Measurements from ENCODE around the gene LIG3. TPM values are rescaled to one million over a fixed set of nuclear protein-coding genes. Genes with fewer than 3 reads are reported as not detected.
"Not testable (repeated sequence)": the region's sequence is repeated elsewhere in the genome, so short reads cannot be mapped to it uniquely, and the experiment has no call there.

Gene LIG3
- total and polyA plus RNA-seq, 9 donors: 21.6 to 26.6 (median 22.9) TPM

DNA sequence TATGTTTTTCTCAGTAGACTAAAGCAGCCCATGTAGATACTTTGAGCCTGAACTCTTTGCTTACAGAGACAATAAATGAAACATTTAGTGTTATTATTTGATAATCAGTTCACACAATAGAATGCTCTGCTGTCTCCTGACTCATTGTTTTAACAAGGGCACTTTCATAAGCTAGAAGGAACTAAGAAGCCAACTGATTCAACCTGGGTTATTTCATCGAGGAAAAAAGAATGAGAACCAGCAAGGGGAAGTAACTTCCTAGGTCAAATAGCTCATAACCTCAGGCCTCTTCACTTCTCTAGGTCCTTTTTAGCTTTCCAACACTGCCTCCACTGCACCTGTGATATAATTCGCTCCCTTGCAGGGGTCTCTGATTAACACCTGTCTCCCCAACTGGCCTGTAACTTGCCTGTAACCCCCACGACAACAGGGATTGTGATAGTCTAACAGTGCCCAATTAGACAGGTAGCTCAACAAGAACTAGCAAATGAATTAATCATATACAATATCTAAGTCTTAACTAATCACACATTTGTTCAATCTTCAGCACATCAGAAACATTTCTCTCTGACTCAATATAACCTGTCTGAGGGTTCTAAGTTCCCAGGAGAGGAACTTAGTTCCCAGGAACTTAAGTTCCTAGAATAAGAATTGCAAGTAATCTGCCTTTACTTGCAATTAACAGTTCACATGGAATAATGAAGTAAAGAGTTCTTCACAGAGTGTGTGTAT is 48.4 kb downstream of the LIG3 start:
- H3K27ac ChIP-seq (ENCODE audit: low read length): no peak overlapping the region
- 74% methylated on average over 3 of the region's 3 CpGs for WGBS (ENCODE audit: insufficient coverage)

GRCh38 chr17:35030780-35031179 is 50.5 kb downstream of the LIG3 start:
- WGBS (ENCODE audit: insufficient coverage): no CpG with 5 or more reads among the region's 1 CpG
- no peak overlapping the region for H3K4me3 ChIP-seq (ENCODE audit: low read length)
- H3K27ac ChIP-seq (ENCODE audit: low read length): no peak overlapping the region
- H3K4me1 ChIP-seq (ENCODE audit: control insufficient read depth, insufficient read depth, low read length): no peaks in the 10 kb centered on the region
- DNase-seq: no peak
- H3K9me3 ChIP-seq (replicated peaks; ENCODE audit: control insufficient read depth, low read depth, low read length): no peaks in the 10 kb centered on the region
- no peaks in the 10 kb centered on the region for H3K36me3 ChIP-seq (ENCODE audit: control insufficient read depth, insufficient read depth, low read length)
- H3K27me3 ChIP-seq (ENCODE audit: control insufficient read depth, insufficient read depth, low read length): no peaks in the 10 kb centered on the region

More for the DNA sequence above, 48.4 kb downstream of the LIG3 start:
- no peak for DNase-seq
- H3K27me3 ChIP-seq (ENCODE audit: control insufficient read depth, insufficient read depth, low read length): no peaks in the 10 kb centered on the region
- no peak overlapping the region for H3K4me3 ChIP-seq (ENCODE audit: low read length)
- H3K4me1 ChIP-seq (ENCODE audit: control insufficient read depth, insufficient read depth, low read length): no peaks in the 10 kb centered on the region
- H3K9me3 ChIP-seq (replicated peaks; ENCODE audit: control insufficient read depth, low read depth, low read length): no peaks in the 10 kb centered on the region
- H3K36me3 ChIP-seq (ENCODE audit: control insufficient read depth, insufficient read depth, low read length): no peaks in the 10 kb centered on the region

DNA sequence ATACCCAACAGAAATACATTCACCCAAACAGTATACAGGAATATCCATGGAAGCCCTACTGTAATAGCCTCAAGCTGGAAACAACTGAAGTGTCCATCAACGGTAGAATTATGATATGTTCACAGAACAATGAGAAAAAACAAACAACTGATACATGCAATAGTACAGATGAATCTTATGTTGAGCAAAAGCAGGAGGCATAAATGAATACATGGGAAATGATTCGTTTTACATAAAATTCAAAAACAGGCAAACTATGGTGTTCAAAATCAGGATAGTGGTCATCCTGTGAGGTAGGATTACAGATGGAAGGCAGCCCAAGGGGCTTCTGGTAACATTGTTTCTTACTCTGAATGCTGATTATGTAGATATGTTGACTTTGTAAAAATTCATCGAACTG is 58.1 kb downstream of the LIG3 start:
- H3K4me3 ChIP-seq (ENCODE audit: low read length): no peak overlapping the region
- 80% methylated on average over 1 of the region's 3 CpGs for WGBS (ENCODE audit: insufficient coverage)
- no peaks in the 10 kb centered on the region for H3K4me1 ChIP-seq (ENCODE audit: control insufficient read depth, insufficient read depth, low read length)
- no peak for DNase-seq
- H3K36me3 ChIP-seq (ENCODE audit: control insufficient read depth, insufficient read depth, low read length): no peaks in the 10 kb centered on the region
- no peak overlapping the region for H3K27ac ChIP-seq (ENCODE audit: low read length)
- H3K27me3 ChIP-seq (ENCODE audit: control insufficient read depth, insufficient read depth, low read length): no peaks in the 10 kb centered on the region
- no peaks in the 10 kb centered on the region for H3K9me3 ChIP-seq (replicated peaks; ENCODE audit: control insufficient read depth, low read depth, low read length)

DNA sequence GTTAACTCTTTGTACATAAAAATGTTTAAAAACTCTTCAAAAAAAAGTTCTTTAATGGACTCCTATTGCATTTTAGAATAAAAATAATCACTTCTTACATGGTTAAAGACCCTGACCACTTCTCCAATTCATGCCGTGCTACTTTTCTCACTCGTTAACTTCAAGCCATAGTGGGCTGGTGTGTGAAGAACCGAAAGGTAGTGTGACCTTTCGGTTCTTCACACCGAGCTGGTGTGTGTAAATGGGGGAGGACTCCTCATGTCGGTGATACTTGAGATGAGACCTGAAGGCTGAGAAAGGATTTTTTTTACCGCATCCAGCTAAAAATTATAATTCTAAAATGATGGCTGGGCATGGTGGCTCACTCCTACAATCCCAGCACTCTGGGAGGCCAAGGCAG is 61.1 kb downstream of the LIG3 start:
- H3K27ac ChIP-seq (ENCODE audit: low read length): no peak overlapping the region
- DNase-seq: no peak
- WGBS (ENCODE audit: insufficient coverage): 100% methylated on average over 2 of the region's 7 CpGs
- no peak overlapping the region for H3K4me3 ChIP-seq (ENCODE audit: low read length)
- H3K4me1 ChIP-seq (ENCODE audit: control insufficient read depth, insufficient read depth, low read length): no peaks in the 10 kb centered on the region
- H3K36me3 ChIP-seq (ENCODE audit: control insufficient read depth, insufficient read depth, low read length): no peaks in the 10 kb centered on the region
- H3K9me3 ChIP-seq (replicated peaks; ENCODE audit: control insufficient read depth, low read depth, low read length): no peaks in the 10 kb centered on the region
- H3K27me3 ChIP-seq (ENCODE audit: control insufficient read depth, insufficient read depth, low read length): no peaks in the 10 kb centered on the region

DNA sequence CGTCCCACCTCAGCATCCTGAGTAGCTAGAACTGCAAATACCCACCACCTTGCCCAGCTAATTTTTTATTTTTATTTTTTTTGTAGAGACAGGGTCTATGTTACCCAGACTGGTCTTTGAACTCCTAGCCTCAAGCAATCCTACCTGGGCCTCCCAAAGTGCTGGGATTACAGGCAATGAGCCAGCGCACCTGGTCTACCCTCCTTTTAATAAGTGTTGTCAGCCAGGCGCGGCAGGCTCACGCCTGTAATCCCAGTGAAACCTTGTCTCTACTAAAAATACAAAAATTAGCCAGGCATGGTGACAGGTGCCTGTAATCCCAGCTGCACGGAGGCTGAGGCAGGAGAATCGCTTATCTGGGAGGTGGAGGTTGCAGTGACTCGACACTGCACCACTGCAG is 63.9 kb downstream of the LIG3 start:
- DNase-seq: no peak
- no peaks in the 10 kb centered on the region for H3K4me1 ChIP-seq (ENCODE audit: control insufficient read depth, insufficient read depth, low read length)
- H3K9me3 ChIP-seq (replicated peaks; ENCODE audit: control insufficient read depth, low read depth, low read length): no peaks in the 10 kb centered on the region
- H3K36me3 ChIP-seq (ENCODE audit: control insufficient read depth, insufficient read depth, low read length): no peaks in the 10 kb centered on the region
- no peaks in the 10 kb centered on the region for H3K27me3 ChIP-seq (ENCODE audit: control insufficient read depth, insufficient read depth, low read length)
- H3K27ac ChIP-seq (ENCODE audit: low read length): no peak overlapping the region
- 100% methylated on average over 1 of the region's 8 CpGs for WGBS (ENCODE audit: insufficient coverage)
- H3K4me3 ChIP-seq (ENCODE audit: low read length): no peak overlapping the region

- not testable (repeated sequence) for DNase-seq; H3K4me3 ChIP-seq (ENCODE audit: low read length); H3K4me1 ChIP-seq (ENCODE audit: control insufficient read depth, insufficient read depth, low read length); H3K27ac ChIP-seq (ENCODE audit: low read length); H3K36me3 ChIP-seq (ENCODE audit: control insufficient read depth, insufficient read depth, low read length); H3K27me3 ChIP-seq (ENCODE audit: control insufficient read depth, insufficient read depth, low read length); H3K9me3 ChIP-seq (replicated peaks; ENCODE audit: control insufficient read depth, low read depth, low read length)
- 100% methylated on average over 2 of the region's 13 CpGs for WGBS (ENCODE audit: insufficient coverage)
These were observed 65.2 kb downstream of the LIG3 start for GRCh38 chr17:35045458-35045979.

DNA sequence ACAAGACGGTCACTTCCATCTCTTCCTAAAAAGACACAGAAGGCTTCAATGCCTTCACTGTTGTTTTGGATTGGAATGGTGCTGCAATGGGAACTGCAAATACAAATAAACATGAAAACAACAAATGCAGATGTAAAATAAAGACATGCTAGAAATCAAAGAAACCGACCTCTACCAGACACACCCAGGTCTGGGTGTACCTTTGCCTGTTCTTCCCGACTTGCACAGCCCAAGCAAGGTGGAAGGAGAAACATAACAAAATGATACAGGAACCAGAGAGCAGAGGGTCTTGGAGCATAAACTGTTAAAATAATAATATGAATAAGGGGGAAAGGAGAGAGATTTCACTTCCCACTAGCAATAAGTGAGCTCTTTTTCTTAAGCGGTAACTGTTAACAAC is 65.9 kb downstream of the LIG3 start:
- H3K36me3 ChIP-seq (ENCODE audit: control insufficient read depth, insufficient read depth, low read length): no peaks in the 10 kb centered on the region
- H3K4me3 ChIP-seq (ENCODE audit: low read length): no peak overlapping the region
- H3K27me3 ChIP-seq (ENCODE audit: control insufficient read depth, insufficient read depth, low read length): no peaks in the 10 kb centered on the region
- no peak for DNase-seq
- H3K27ac ChIP-seq (ENCODE audit: low read length): no peak overlapping the region
- no peaks in the 10 kb centered on the region for H3K9me3 ChIP-seq (replicated peaks; ENCODE audit: control insufficient read depth, low read depth, low read length)
- no CpG with 5 or more reads among the region's 4 CpGs for WGBS (ENCODE audit: insufficient coverage)
- no peaks in the 10 kb centered on the region for H3K4me1 ChIP-seq (ENCODE audit: control insufficient read depth, insufficient read depth, low read length)

- Histone ChIP-seq H3K9me3 (replicated peaks; ENCODE audit: control insufficient read depth, low read depth, low read length) (no peaks in the 10 kb centered on the region), H3K27ac (ENCODE audit: low read length) (no peak overlapping the region)
- WGBS (ENCODE audit: insufficient coverage): 40% methylated on average over 1 of the region's 5 CpGs
These were observed 66.5 kb downstream of the LIG3 start for GRCh38 chr17:35046740-35047283.

GRCh38 chr17:35048685-35049379 is 68.5 kb downstream of the LIG3 start:
- no peaks in the 10 kb centered on the region for H3K36me3 ChIP-seq (ENCODE audit: control insufficient read depth, insufficient read depth, low read length)
- H3K27me3 ChIP-seq (ENCODE audit: control insufficient read depth, insufficient read depth, low read length): no peaks in the 10 kb centered on the region
- H3K27ac ChIP-seq (ENCODE audit: low read length): no peak overlapping the region
- WGBS (ENCODE audit: insufficient coverage): 100% methylated on average over 1 of the region's 3 CpGs
- H3K4me1 ChIP-seq (ENCODE audit: control insufficient read depth, insufficient read depth, low read length): no peaks in the 10 kb centered on the region
- no peak for DNase-seq
- H3K4me3 ChIP-seq (ENCODE audit: low read length): no peak overlapping the region
- no peaks in the 10 kb centered on the region for H3K9me3 ChIP-seq (replicated peaks; ENCODE audit: control insufficient read depth, low read depth, low read length)

More at GRCh38 chr17:35046740-35047283, 66.5 kb downstream of the LIG3 start:
- Histone ChIP-seq H3K4me3 (ENCODE audit: low read length) (no peak overlapping the region), H3K4me1 (ENCODE audit: control insufficient read depth, insufficient read depth, low read length) (no peaks in the 10 kb centered on the region), H3K27me3 (ENCODE audit: control insufficient read depth, insufficient read depth, low read length) (no peaks in the 10 kb centered on the region), H3K36me3 (ENCODE audit: control insufficient read depth, insufficient read depth, low read length) (no peaks in the 10 kb centered on the region)
- peak; percentile 41 for DNase-seq

- H3K4me3 ChIP-seq (ENCODE audit: low read length): no peak overlapping the region
- H3K4me1 ChIP-seq (ENCODE audit: control insufficient read depth, insufficient read depth, low read length): no peaks in the 10 kb centered on the region
- H3K27ac ChIP-seq (ENCODE audit: low read length): no peak overlapping the region
- H3K9me3 ChIP-seq (replicated peaks; ENCODE audit: control insufficient read depth, low read depth, low read length): no peaks in the 10 kb centered on the region
- 83% methylated on average over 1 of the region's 2 CpGs for WGBS (ENCODE audit: insufficient coverage)
- no peaks in the 10 kb centered on the region for H3K36me3 ChIP-seq (ENCODE audit: control insufficient read depth, insufficient read depth, low read length)
- no peak for DNase-seq
- no peaks in the 10 kb centered on the region for H3K27me3 ChIP-seq (ENCODE audit: control insufficient read depth, insufficient read depth, low read length)
These were observed 69.9 kb downstream of the LIG3 start for GRCh38 chr17:35050170-35050569.

Measured in muscle of leg (tissue), 11 donors.